Left kidney (tissue), 1 donor: ENCODE results near the gene CSAD. TPM values are rescaled to one million over a fixed set of nuclear protein-coding genes. Genes with fewer than 3 reads are reported as not detected.

Experiments used
- polyA plus RNA-seq: library from polyadenylated mRNA; unstranded; fragments of 120-200 nt; gene quantifications from one replicate; pipeline ENCODE4 v1.2.1, GENCODE V29; 2013; ENCODE audit not compliant: insufficient read length

The CSAD gene
- polyA plus RNA-seq, 1 donor = 105 TPM

Other genes starting within 250 kb of the CSAD start
- 155 TPM for gene KRT18, start 231.8 kb downstream of the CSAD start, polyA plus RNA-seq
- 519 TPM for gene EIF4B, start 174.5 kb downstream of the CSAD start, polyA plus RNA-seq
- gene TNS2, start 130.9 kb downstream of the CSAD start, polyA plus RNA-seq = 115 TPM
- 13.5 TPM for gene SPRYD3, start 101.5 kb downstream of the CSAD start, polyA plus RNA-seq
- 10.5 TPM for gene IGFBP6, start 83.3 kb downstream of the CSAD start, polyA plus RNA-seq
- gene SOAT2, start 77.4 kb downstream of the CSAD start, polyA plus RNA-seq = 1.6 TPM
- 82.9 TPM for gene ZNF740, start 203 bp downstream of the CSAD start, polyA plus RNA-seq
- gene ITGB7, start 26.3 kb upstream of the CSAD start, polyA plus RNA-seq = 1.8 TPM
- gene RARG, start 51.3 kb upstream of the CSAD start, polyA plus RNA-seq = 33.9 TPM
- 18.9 TPM for gene ESPL1, start 87.4 kb upstream of the CSAD start, polyA plus RNA-seq
- gene PFDN5, start 114.6 kb upstream of the CSAD start, polyA plus RNA-seq = 623 TPM
- gene MYG1, start 118.8 kb upstream of the CSAD start, polyA plus RNA-seq = 49.1 TPM
- gene AAAS, start 140.7 kb upstream of the CSAD start, polyA plus RNA-seq = 92.2 TPM
- 0.15 TPM for gene SP7, start 155.4 kb upstream of the CSAD start, polyA plus RNA-seq
- gene SP1, start 199.3 kb upstream of the CSAD start, polyA plus RNA-seq = 92.3 TPM
- 0.63 TPM for gene AMHR2, start 242.9 kb upstream of the CSAD start, polyA plus RNA-seq